K562 (cell line): ENCODE measurements around the gene ECM1. TPM values are rescaled to one million over a fixed set of nuclear protein-coding genes. Genes with fewer than 3 reads are reported as not detected.

Experiments
- ATAC-seq: fragments of 200-7000 bp; cut with Tn5 transposase; 3 replicates; pipeline ENCODE4 v1.9.1; 2020; ENCODE audit warnings: moderate library complexity
- BruUV-seq: library from RNA; stranded (reverse); fragments of 400-500 nt; replicated peaks from 2 replicates; lab custom pipeline; 2021; lab: Mats Ljungman, UMichigan
- CTCF ChIA-PET: fragments of 300-600 bp; formaldehyde crosslinking; extraction: SDS; loops from one replicate; lab custom pipeline; 2021; ENCODE audit warnings: low intra/inter-chr PET ratio; lab: Yijun Ruan, JAX
- POLR2A ChIA-PET: fragments of 300-600, 350-650 bp; sonication (Branson Sonifier 250); formaldehyde crosslinking; extraction: SDS; loops from one replicate; lab custom pipeline; 2021; ENCODE audit warnings: antibody characterized with exemption, inconsistent platforms; lab: Yijun Ruan, JAX
- DNase-seq, 4 experiments: peaks; one replicate each; pipeline versions ENCODE4 v3.0.0 to v3.0.0-alpha.2; 2011 to 2018; ENCODE audit warnings: low spot score in 3 of 4, mixed read lengths in 3 of 4; ENCODE audit errors: extremely low read depth in 1 of 4
- FAIRE-seq: peaks from 2 replicates; lab custom pipeline; 2011; peaks lifted over from hg19 to GRCh38; lab: Jason Lieb, UNC
- H2AFZ ChIP-seq: 2 replicates; pipeline ENCODE4 v1.6.0; 2011; ENCODE audit warnings: low read depth, low read length, control low read depth, inconsistent platforms
- H3K27ac ChIP-seq: fragments of 200-600 bp; 3 replicates; pipeline ENCODE4 v1.8.0; 2011; ENCODE audit warnings: low read depth, mild to moderate bottlenecking, control low read depth, inconsistent platforms, low read length, moderate library complexity, mixed read lengths; ENCODE audit errors: extremely low read depth
- H3K27me3 ChIP-seq, 2 experiments: fragments of 300-600 bp in 1 of 2; 2 replicates in 1 of 2; 3 replicates in 1 of 2; pipeline versions ENCODE4 v1.6.0 to v1.8.0; 2011; ENCODE audit warnings: inconsistent platforms in 2 of 2, low read length in 2 of 2, mild to moderate bottlenecking in 1 of 2, mixed read lengths in 1 of 2, moderate library complexity in 1 of 2; ENCODE audit not compliant: control insufficient read depth in 2 of 2, insufficient read depth in 2 of 2
- H3K36me3 ChIP-seq: fragments of 300-600 bp; 3 replicates; pipeline ENCODE4 v1.8.0; 2011; ENCODE audit warnings: mild to moderate bottlenecking, low read length, inconsistent platforms; ENCODE audit not compliant: control insufficient read depth, insufficient read depth
- H3K4me1 ChIP-seq, 2 experiments: fragments of 200-600 bp in 1 of 2; replicated peaks in 1 of 2; 2 replicates in 1 of 2; 3 replicates in 1 of 2; pipeline versions ENCODE4 v1.5.1 to v1.8.0; 2011; ENCODE audit warnings: inconsistent platforms in 2 of 2, low read length in 2 of 2, mild to moderate bottlenecking in 1 of 2, mixed read lengths in 1 of 2, moderate library complexity in 1 of 2; ENCODE audit not compliant: control insufficient read depth in 2 of 2, insufficient read depth in 2 of 2
- H3K4me2 ChIP-seq: 2 replicates; pipeline ENCODE4 v1.6.1; 2011; ENCODE audit warnings: low read length, control low read depth, inconsistent platforms, mixed read lengths; ENCODE audit not compliant: insufficient read depth
- H3K4me3 ChIP-seq: fragments of 200-600 bp; sonication (generic), shearing (Covaris generic); 2 replicates; pipeline ENCODE4 v1.5.1; 2016; ENCODE audit warnings: control low read depth, inconsistent platforms
- H3K79me2 ChIP-seq: fragments of 200-600 bp; 3 replicates; pipeline ENCODE4 v1.8.0; 2011; ENCODE audit warnings: low read length, inconsistent platforms; ENCODE audit not compliant: control insufficient read depth, insufficient read depth
- H3K9ac ChIP-seq, 2 experiments: 2 replicates each; pipeline versions ENCODE4 v1.6.0 to v1.6.1; 2011; ENCODE audit warnings: low read depth in 2 of 2, low read length in 2 of 2, control low read depth in 1 of 2, inconsistent platforms in 1 of 2, mild to moderate bottlenecking in 1 of 2, mixed read lengths in 1 of 2; ENCODE audit not compliant: insufficient read depth in 1 of 2
- H3K9me1 ChIP-seq: one replicate; pipeline ENCODE4 v1.6.0; 2011; ENCODE audit warnings: inconsistent platforms, mild to moderate bottlenecking, low read length, moderate library complexity; ENCODE audit not compliant: control insufficient read depth, insufficient read depth
- H3K9me3 ChIP-seq: replicated peaks from 2 replicates; pipeline ENCODE4 v1.5.1; 2011; ENCODE audit warnings: low read depth, low read length, inconsistent platforms; ENCODE audit not compliant: control insufficient read depth, insufficient read depth
- H4K20me1 ChIP-seq: replicated peaks from 2 replicates; pipeline ENCODE4 v1.6.1; 2011; ENCODE audit warnings: low read length, inconsistent platforms, mixed read lengths; ENCODE audit not compliant: control insufficient read depth, insufficient read depth
- RAD51 ChIP-seq: fragments of 450-650 bp; IDR thresholded peaks from 2 replicates; pipeline ENCODE4 v1.7.1; 2016; ENCODE audit warnings: low read depth, mild to moderate bottlenecking, borderline replicate concordance
- TAF1 ChIP-seq: IDR thresholded peaks from 2 replicates; pipeline ENCODE4 v1.6.1; 2011; ENCODE audit warnings: mild to moderate bottlenecking, low read length, moderate library complexity; ENCODE audit not compliant: insufficient read depth, control insufficient read depth, severe bottlenecking; ENCODE audit errors: extremely low read depth
- ZNF583 ChIP-seq: fragments of 250-450 bp; sonication (Bioruptor Pico); IDR thresholded peaks from 2 replicates; pipeline ENCODE4 v1.4.0; 2020
- WGBS: fragments of 100-300 bp; shearing (Covaris generic); methylation state at CpG from one replicate; pipeline ENCODE4 v1.1.6; 2016; ENCODE audit warnings: low coverage, mixed read lengths; ENCODE audit not compliant: insufficient coverage; ENCODE audit errors: missing lambda C conversion rate; 5-methylcytosine and 5-hydroxymethylcytosine counted together
- in situ Hi-C: fragments of 300-500 bp; cut with MboI; formaldehyde crosslinking; loops from 4 replicates; pipeline ENCODE4 v1.15.0; 2018; ENCODE audit warnings: inconsistent platforms, mixed read lengths
- intact Hi-C: fragments of 100-400 bp; cut with micrococcal nuclease; formaldehyde crosslinking; loops from 2 replicates; pipeline ENCODE4 v1.14.2; 2022
- polyA plus RNA-seq, 8 experiments: library from polyadenylated mRNA; depleted of rRNA in 4 of 8; stranded (reverse) in 5 of 8; unstranded in 3 of 8; fragments of >200 nt; fragmentation: Nextera tagmentation in 2 of 8; fragmentation: Illumina TruSeq in 1 of 8; extraction: Ambion mirVana in 2 of 8; extraction: Trizol in 1 of 8; gene quantifications; 2 replicates each; pipeline versions ENCODE4 v1.2.1 to v1.2.3, GENCODE V29; 2011 to 2014; ENCODE audit warnings: inconsistent platforms in 1 of 8, missing spikeins in 1 of 8
- total RNA-seq, 7 experiments: library from RNA; depleted of rRNA in 6 of 7; stranded (reverse); fragments of >200 nt in 6 of 7; fragmentation: Illumina TruSeq in 2 of 7; extraction: Trizol in 2 of 7; gene quantifications; 2 replicates each; pipeline versions ENCODE4 v1.2.1 to v1.2.3, GENCODE V29; 2011 to 2021; ENCODE audit warnings: low replicate concordance in 1 of 7
- TF ChIP-seq, protein P1 (sequence below), 2 experiments: fragments of 150-350 bp in 1 of 2; IDR thresholded peaks; 2 replicates each; pipeline ENCODE4 v1.6.1; 2012 to 2016; ENCODE audit warnings: low read depth in 2 of 2, low read length in 2 of 2, mild to moderate bottlenecking in 1 of 2, moderate library complexity in 1 of 2
- TF ChIP-seq, protein P2 (sequence below): sonication (generic); formaldehyde crosslinking; IDR thresholded peaks from 2 replicates; pipeline ENCODE4 v1.8.1; 2023; ENCODE audit warnings: missing genetic modification reagents, mild to moderate bottlenecking, borderline replicate concordance
- TF ChIP-seq, protein P3 (sequence below), 3 experiments: fragments of 200-800 bp in 1 of 3; fragments of 250-450 bp in 1 of 3; fragments of 450-650 bp in 1 of 3; sonication (Bioruptor Pico) in 1 of 3; sonication (Bioruptor generic) in 1 of 3; formaldehyde crosslinking in 1 of 3; IDR thresholded peaks; 2 replicates each; pipeline versions ENCODE4 v1.6.1 to v1.8.0; 2016 to 2022; ENCODE audit warnings: mild to moderate bottlenecking in 2 of 3, missing genetic modification characterization in 2 of 3, missing compliant biosample characterization in 1 of 3, moderate library complexity in 1 of 3

ECM1 gene
- total and polyA plus RNA-seq, 9 of the 15 experiments (the other 6 are each of a cell fraction or from before 2014, with no cell fraction given), result 6.6 to 52.2 (median 12.8) TPM

DNA sequence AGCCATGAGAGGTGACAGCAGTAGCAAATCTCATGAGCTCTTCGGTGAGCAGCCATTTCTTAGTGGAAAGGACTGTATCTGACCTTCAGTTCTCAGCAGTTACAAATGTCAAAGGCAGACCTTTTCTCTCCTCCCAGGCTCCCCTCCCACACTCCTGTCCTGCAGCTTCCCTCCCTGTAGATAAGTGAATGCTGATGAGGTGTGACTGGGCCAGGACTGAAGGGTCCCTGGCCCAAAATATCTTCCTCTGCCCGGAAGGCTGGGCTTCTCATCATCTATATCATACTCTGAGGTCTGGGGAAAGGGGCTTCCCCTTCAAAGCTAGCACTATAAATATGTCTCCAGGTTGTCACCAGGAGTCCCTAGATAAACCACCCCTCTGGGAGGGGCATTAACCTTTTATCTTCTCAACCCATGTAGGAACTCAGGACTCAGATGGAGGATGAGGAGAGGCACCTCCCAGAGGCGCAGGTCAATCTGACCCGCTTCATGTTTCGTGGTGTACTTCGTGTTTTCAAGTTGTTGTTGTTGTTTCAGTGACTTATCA, 37.6 kb downstream of the ECM1 start:
- no TSS peak for BruUV-seq
- Histone ChIP-seq H3K9ac (peak overlapping the region in 1 of 2 experiments; percentile 69; a peak in 3 of 4 replicates), H3K4me2 (peak overlapping the region; percentile 59), H3K27me3 (no peaks in the 10 kb centered on the region), H3K9me3 (no peaks in the 10 kb centered on the region), H3K4me1 (peaks cover 30 to 59% of the 10 kb centered on the region in 2 experiments), H3K27ac (peak overlapping the region; percentile 87), H3K79me2 (peaks cover 38% of the 10 kb centered on the region), H3K4me3 (no peak overlapping the region), H4K20me1 (no peaks in the 10 kb centered on the region), H2AFZ (0 out of 2 replicates have a peak overlapping the region, but pooled peaks have one; percentile 35), H3K9me1 (no peaks in the 10 kb centered on the region), H3K36me3 (no peaks in the 10 kb centered on the region)
- in situ Hi-C loops, result no loop called here
- ChIA-PET CTCF (interaction anchor here (0.6 kb wide), 1 partner anchor 27 kb away, joined by 4 read pairs; no protein-coding TSS in a partner anchor), POLR2A (interaction anchor here (0.6 to 8.9 kb wide), 9 partner anchors 11 to 429 kb away, joined by 3 to 53 read pairs (median 4); partner anchors contain the start of genes FALEC and MCL1)
- ATAC-seq (peak; percentile 78), FAIRE-seq (peak; percentile 98), DNase-seq (peak; percentile 74 to 98 (median 86))
- intact Hi-C loops, result loop anchor here (2.0 to 10.0 kb wide), 5 partner anchors 29 to 432 kb away; partner anchors contain the start of genes CA14, ECM1 and RPRD2
- WGBS, result 3% methylated on average over 6 of the region's 6 CpGs
- TF ChIP-seq RAD51 (0 out of 2 replicates have a peak, but pooled peaks have one; percentile 33), TAF1 (peak; percentile 64), ZNF583 (no peak)
- TF ChIP-seq, protein P1, sequence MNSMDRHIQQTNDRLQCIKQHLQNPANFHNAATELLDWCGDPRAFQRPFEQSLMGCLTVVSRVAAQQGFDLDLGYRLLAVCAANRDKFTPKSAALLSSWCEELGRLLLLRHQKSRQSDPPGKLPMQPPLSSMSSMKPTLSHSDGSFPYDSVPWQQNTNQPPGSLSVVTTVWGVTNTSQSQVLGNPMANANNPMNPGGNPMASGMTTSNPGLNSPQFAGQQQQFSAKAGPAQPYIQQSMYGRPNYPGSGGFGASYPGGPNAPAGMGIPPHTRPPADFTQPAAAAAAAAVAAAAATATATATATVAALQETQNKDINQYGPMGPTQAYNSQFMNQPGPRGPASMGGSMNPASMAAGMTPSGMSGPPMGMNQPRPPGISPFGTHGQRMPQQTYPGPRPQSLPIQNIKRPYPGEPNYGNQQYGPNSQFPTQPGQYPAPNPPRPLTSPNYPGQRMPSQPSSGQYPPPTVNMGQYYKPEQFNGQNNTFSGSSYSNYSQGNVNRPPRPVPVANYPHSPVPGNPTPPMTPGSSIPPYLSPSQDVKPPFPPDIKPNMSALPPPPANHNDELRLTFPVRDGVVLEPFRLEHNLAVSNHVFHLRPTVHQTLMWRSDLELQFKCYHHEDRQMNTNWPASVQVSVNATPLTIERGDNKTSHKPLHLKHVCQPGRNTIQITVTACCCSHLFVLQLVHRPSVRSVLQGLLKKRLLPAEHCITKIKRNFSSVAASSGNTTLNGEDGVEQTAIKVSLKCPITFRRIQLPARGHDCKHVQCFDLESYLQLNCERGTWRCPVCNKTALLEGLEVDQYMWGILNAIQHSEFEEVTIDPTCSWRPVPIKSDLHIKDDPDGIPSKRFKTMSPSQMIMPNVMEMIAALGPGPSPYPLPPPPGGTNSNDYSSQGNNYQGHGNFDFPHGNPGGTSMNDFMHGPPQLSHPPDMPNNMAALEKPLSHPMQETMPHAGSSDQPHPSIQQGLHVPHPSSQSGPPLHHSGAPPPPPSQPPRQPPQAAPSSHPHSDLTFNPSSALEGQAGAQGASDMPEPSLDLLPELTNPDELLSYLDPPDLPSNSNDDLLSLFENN (IDR thresholded peaks at IDR 0.05; ENCODE audit: low read depth in 2 of 2, low read length in 2 of 2), result peak in 1 of 2 experiments; percentile 97; a peak in 2 of 4 replicates
- TF ChIP-seq, protein P2, sequence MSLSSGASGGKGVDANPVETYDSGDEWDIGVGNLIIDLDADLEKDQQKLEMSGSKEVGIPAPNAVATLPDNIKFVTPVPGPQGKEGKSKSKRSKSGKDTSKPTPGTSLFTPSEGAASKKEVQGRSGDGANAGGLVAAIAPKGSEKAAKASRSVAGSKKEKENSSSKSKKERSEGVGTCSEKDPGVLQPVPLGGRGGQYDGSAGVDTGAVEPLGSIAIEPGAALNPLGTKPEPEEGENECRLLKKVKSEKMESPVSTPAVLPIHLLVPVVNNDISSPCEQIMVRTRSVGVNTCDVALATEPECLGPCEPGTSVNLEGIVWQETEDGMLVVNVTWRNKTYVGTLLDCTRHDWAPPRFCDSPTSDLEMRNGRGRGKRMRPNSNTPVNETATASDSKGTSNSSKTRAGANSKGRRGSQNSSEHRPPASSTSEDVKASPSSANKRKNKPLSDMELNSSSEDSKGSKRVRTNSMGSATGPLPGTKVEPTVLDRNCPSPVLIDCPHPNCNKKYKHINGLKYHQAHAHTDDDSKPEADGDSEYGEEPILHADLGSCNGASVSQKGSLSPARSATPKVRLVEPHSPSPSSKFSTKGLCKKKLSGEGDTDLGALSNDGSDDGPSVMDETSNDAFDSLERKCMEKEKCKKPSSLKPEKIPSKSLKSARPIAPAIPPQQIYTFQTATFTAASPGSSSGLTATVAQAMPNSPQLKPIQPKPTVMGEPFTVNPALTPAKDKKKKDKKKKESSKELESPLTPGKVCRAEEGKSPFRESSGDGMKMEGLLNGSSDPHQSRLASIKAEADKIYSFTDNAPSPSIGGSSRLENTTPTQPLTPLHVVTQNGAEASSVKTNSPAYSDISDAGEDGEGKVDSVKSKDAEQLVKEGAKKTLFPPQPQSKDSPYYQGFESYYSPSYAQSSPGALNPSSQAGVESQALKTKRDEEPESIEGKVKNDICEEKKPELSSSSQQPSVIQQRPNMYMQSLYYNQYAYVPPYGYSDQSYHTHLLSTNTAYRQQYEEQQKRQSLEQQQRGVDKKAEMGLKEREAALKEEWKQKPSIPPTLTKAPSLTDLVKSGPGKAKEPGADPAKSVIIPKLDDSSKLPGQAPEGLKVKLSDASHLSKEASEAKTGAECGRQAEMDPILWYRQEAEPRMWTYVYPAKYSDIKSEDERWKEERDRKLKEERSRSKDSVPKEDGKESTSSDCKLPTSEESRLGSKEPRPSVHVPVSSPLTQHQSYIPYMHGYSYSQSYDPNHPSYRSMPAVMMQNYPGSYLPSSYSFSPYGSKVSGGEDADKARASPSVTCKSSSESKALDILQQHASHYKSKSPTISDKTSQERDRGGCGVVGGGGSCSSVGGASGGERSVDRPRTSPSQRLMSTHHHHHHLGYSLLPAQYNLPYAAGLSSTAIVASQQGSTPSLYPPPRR (CRISPR knock-in tag), result peak; percentile 87; the same call in 1 of the 2 replicates
- TF ChIP-seq, protein P3, sequence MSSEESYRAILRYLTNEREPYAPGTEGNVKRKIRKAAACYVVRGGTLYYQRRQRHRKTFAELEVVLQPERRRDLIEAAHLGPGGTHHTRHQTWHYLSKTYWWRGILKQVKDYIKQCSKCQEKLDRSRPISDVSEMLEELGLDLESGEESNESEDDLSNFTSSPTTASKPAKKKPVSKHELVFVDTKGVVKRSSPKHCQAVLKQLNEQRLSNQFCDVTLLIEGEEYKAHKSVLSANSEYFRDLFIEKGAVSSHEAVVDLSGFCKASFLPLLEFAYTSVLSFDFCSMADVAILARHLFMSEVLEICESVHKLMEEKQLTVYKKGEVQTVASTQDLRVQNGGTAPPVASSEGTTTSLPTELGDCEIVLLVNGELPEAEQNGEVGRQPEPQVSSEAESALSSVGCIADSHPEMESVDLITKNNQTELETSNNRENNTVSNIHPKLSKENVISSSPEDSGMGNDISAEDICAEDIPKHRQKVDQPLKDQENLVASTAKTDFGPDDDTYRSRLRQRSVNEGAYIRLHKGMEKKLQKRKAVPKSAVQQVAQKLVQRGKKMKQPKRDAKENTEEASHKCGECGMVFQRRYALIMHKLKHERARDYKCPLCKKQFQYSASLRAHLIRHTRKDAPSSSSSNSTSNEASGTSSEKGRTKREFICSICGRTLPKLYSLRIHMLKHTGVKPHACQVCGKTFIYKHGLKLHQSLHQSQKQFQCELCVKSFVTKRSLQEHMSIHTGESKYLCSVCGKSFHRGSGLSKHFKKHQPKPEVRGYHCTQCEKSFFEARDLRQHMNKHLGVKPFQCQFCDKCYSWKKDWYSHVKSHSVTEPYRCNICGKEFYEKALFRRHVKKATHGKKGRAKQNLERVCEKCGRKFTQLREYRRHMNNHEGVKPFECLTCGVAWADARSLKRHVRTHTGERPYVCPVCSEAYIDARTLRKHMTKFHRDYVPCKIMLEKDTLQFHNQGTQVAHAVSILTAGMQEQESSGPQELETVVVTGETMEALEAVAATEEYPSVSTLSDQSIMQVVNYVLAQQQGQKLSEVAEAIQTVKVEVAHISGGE (CRISPR knock-in tag; IDR thresholded peaks at IDR 0.05), result peak in 1 of 3 experiments; percentile 53; a peak in 1 of 6 replicates
